Measurements from ENCODE around the gene TRIM2. TPM values are rescaled to one million over a fixed set of nuclear protein-coding genes. Genes with fewer than 3 reads are reported as not detected.

Gene TRIM2
- total and polyA plus RNA-seq, 3 donors from 2014 or later, result 6.1 to 12.8 (median 10.7) TPM

DNA sequence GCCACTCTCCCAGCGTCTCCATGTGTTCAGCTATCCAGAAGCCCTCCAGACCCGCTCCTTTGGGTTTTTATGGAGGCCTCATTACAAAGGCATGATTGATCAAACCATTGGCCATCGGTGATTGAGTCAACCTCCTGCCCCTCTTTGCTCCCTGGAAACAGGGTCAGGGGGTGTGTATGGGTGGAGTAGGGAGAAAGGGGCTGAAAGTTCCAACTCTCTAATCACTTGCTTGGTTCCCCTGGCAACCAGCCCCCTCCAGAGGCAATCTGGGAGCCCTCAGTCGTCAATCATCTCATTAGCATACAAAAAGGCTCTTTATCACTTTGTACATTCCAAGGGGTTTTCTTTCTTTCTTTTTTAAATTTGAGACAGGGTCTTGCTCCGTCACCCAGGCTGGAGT, 2.3 kb downstream of the TRIM2 start:
- no peak for DNase-seq
- H3K4me1 ChIP-seq, result peaks cover 8% of the 10 kb centered on the region
- H3K4me3 ChIP-seq, result no peak overlapping the region
- intact Hi-C loops (cut with DNase I; ENCODE audit: low total_unique reads), result no loop called here
- H3K27me3 ChIP-seq, result no peaks in the 10 kb centered on the region
- H3K27ac ChIP-seq, result no peak overlapping the region
- 78 to 81% methylated on average over 5 of the region's 5 CpGs for WGBS, 2 donors
- H3K36me3 ChIP-seq (ENCODE audit: low read depth, missing control alignments), result no peaks in the 10 kb centered on the region
- no peaks in the 10 kb centered on the region for H3K9me3 ChIP-seq
- TF ChIP-seq POLR2A (IDR thresholded peaks at IDR 0.05) (no peak), CTCF (IDR thresholded peaks at IDR 0.05) (no peak)

GRCh38 chr4:153207027-153207426, 2.8 kb downstream of the TRIM2 start:
- 64 to 79% methylated on average over 8 of the region's 8 CpGs for WGBS, 2 donors
- DNase-seq, result no peak
- Histone ChIP-seq H3K27me3 (no peaks in the 10 kb centered on the region), H3K9me3 (no peaks in the 10 kb centered on the region), H3K27ac (no peak overlapping the region), H3K36me3 (ENCODE audit: low read depth, missing control alignments) (no peaks in the 10 kb centered on the region), H3K4me1 (peaks cover 8% of the 10 kb centered on the region), H3K4me3 (no peak overlapping the region)
- TF ChIP-seq CTCF (IDR thresholded peaks at IDR 0.05) (no peak), POLR2A (IDR thresholded peaks at IDR 0.05) (no peak)
- intact Hi-C loops (cut with DNase I; ENCODE audit: low total_unique reads), result no loop called here

- no peak for TF ChIP-seq POLR2A (IDR thresholded peaks at IDR 0.05)
- peak in 2 of 3 experiments; percentile 25 to 33 for TF ChIP-seq CTCF (IDR thresholded peaks at IDR 0.05)
- no peaks in the 10 kb centered on the region for H3K36me3 ChIP-seq (ENCODE audit: low read depth, missing control alignments)
- H3K27me3 ChIP-seq, result no peaks in the 10 kb centered on the region
- DNase-seq, result peak; percentile 54
- WGBS, 2 donors, result 50 to 61% methylated on average over 7 of the region's 7 CpGs
- H3K27ac ChIP-seq, result no peak overlapping the region
- intact Hi-C loops (cut with DNase I; ENCODE audit: low total_unique reads), result no loop called here
- H3K4me3 ChIP-seq, result no peak overlapping the region
- H3K4me1 ChIP-seq, result peaks cover 8% of the 10 kb centered on the region
- no peaks in the 10 kb centered on the region for H3K9me3 ChIP-seq
These were observed 3.3 kb downstream of the TRIM2 start for GRCh38 chr4:153207567-153207966.

DNA sequence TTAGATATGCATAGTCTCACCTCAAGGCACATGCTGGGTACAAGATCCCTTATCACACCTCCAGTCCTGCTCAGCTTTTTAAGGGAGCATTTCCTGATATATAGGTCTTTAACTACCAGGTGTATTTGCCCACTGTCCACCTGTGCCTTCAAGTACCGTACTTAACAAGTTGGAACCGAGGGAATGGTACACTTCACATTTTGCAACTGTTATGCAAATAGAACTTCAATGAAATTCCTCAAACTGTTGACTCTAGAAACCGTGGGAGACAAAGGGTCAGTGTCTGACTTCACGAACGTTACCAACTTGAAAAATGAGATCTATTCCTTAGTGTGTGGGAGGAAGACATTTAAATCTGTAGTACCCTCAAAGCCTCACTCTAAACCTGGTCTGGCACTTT, 5.2 kb downstream of the TRIM2 start:
- Histone ChIP-seq H3K36me3 (ENCODE audit: low read depth, missing control alignments) (no peaks in the 10 kb centered on the region), H3K9me3 (no peaks in the 10 kb centered on the region), H3K4me3 (no peak overlapping the region), H3K4me1 (peaks cover 8% of the 10 kb centered on the region), H3K27me3 (no peaks in the 10 kb centered on the region), H3K27ac (no peak overlapping the region)
- WGBS, 2 donors, result 62 to 63% methylated on average over 5 of the region's 5 CpGs
- intact Hi-C loops (cut with DNase I; ENCODE audit: low total_unique reads), result no loop called here
- no peak for TF ChIP-seq POLR2A (IDR thresholded peaks at IDR 0.05)
- no peak for DNase-seq

DNA sequence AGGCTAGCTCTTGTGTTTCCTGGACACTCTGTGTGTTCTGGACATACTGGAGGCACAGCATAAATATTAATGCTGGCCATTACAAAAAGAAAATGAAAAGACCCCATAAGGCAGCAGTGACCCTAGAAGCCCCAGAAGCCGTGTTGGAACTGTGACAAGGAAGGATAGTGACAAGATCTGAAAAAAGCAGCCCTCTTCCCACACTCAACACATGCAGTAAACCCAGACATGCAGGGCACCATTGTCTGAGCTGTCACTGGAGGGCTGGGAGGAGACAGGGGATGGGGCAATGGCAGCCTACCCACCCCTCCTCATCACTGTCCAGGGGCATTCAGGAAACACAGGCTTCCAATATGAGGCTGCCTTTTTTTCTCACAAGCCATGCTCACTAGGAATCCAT, 6.5 kb downstream of the TRIM2 start:
- Histone ChIP-seq H3K27ac (no peak overlapping the region), H3K9me3 (no peaks in the 10 kb centered on the region), H3K27me3 (no peaks in the 10 kb centered on the region), H3K4me3 (no peak overlapping the region), H3K36me3 (ENCODE audit: low read depth, missing control alignments) (no peaks in the 10 kb centered on the region), H3K4me1 (no peaks in the 10 kb centered on the region)
- no peak for DNase-seq
- TF ChIP-seq CTCF (IDR thresholded peaks at IDR 0.05) (no peak), POLR2A (IDR thresholded peaks at IDR 0.05) (no peak)
- intact Hi-C loops (cut with DNase I; ENCODE audit: low total_unique reads), result no loop called here
- WGBS, 2 donors, result 86 to 93% methylated on average over 1 of the region's 1 CpG
